Measurements from ENCODE around the gene KIFC1. TPM values are rescaled to one million over a fixed set of nuclear protein-coding genes. Genes with fewer than 3 reads are reported as not detected.
A peak's percentile ranks its signal among the peaks of the same experiment; 100 is the strongest.

Gene KIFC1
- total and polyA plus RNA-seq, 9 of the 15 experiments (the other 6 are each of a cell fraction or from before 2014, with no cell fraction given) = 1.3 to 95.2 (median 76.9) TPM

DNA sequence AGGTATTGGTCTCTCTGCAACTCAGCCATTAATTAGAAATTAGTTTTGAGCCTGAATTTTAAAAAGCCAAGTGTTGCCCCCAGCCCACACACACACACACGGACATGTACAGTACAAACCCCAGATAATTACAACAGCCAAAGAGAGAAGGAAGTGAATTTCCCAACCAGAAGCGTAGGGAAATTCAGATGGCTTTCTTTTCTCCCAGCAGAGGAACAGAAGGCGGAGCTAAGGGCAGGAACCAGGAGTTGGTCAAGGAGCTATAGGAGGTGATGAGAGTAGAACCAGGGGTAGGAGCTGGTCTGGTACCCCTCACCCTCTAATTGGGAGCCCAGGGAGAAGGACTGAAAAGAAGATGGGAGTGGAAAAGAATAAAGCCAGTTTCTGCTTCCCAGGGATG is 58.8 kb downstream of the KIFC1 start:
- no peaks in the 10 kb centered on the region for H3K27me3 ChIP-seq (ENCODE audit: control insufficient read depth in 2 of 2, insufficient read depth in 2 of 2, low read length in 2 of 2)
- 61% methylated on average over 3 of the region's 3 CpGs for WGBS (ENCODE audit: insufficient coverage, low coverage, missing lambda C conversion rate)
- no TSS peak for BruUV-seq (replicated peaks)
- TF ChIP-seq, protein P1, sequence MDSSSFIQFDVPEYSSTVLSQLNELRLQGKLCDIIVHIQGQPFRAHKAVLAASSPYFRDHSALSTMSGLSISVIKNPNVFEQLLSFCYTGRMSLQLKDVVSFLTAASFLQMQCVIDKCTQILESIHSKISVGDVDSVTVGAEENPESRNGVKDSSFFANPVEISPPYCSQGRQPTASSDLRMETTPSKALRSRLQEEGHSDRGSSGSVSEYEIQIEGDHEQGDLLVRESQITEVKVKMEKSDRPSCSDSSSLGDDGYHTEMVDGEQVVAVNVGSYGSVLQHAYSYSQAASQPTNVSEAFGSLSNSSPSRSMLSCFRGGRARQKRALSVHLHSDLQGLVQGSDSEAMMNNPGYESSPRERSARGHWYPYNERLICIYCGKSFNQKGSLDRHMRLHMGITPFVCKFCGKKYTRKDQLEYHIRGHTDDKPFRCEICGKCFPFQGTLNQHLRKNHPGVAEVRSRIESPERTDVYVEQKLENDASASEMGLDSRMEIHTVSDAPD (CRISPR knock-in tag; IDR thresholded peaks at IDR 0.05) = no peak
- TF ChIP-seq STAT5B (CRISPR knock-in tag; IDR thresholded peaks at IDR 0.05) (no peak), SIN3A (IDR thresholded peaks at IDR 0.05; ENCODE audit: borderline replicate concordance in 2 of 2, control insufficient read depth in 1 of 2, low read depth in 2 of 2, low read length in 2 of 2) (no peak), SIRT6 (IDR thresholded peaks at IDR 0.05; ENCODE audit: low read depth, low read length) (no peak), ZNF699 (CRISPR knock-in tag; IDR thresholded peaks at IDR 0.05; ENCODE audit: insufficient replicate concordance) (no peak), NFIX (CRISPR knock-in tag; IDR thresholded peaks at IDR 0.05; ENCODE audit: low read depth) (no peak), KAT8 (IDR thresholded peaks at IDR 0.05; ENCODE audit: low read depth) (no peak), ZNF696 (CRISPR knock-in tag; conservative IDR thresholded peaks at IDR 0.05) (no peak), HNRNPH1 (optimal IDR thresholded peaks at IDR 0.05; ENCODE audit: low read depth, low read length) (no peak), ZNF121 (CRISPR knock-in tag; conservative IDR thresholded peaks at IDR 0.05) (no peak), PRMT5 (CRISPR knock-in tag; IDR thresholded peaks at IDR 0.05) (no peak), TAF9B (IDR thresholded peaks at IDR 0.05; ENCODE audit: partially characterized antibody) (no peak), RBM39 (optimal IDR thresholded peaks at IDR 0.05; ENCODE audit: low read depth, low read length) (no peak), ZNF57 (CRISPR knock-in tag; IDR thresholded peaks at IDR 0.05) (no peak), TEAD4 (IDR thresholded peaks at IDR 0.05; ENCODE audit: low read length) (no peak), TEAD4 (CRISPR knock-in tag; IDR thresholded peaks at IDR 0.05; ENCODE audit: borderline replicate concordance) (no peak), LCOR (CRISPR knock-in tag; IDR thresholded peaks at IDR 0.05) (no peak)
- TF ChIP-seq, protein P2, sequence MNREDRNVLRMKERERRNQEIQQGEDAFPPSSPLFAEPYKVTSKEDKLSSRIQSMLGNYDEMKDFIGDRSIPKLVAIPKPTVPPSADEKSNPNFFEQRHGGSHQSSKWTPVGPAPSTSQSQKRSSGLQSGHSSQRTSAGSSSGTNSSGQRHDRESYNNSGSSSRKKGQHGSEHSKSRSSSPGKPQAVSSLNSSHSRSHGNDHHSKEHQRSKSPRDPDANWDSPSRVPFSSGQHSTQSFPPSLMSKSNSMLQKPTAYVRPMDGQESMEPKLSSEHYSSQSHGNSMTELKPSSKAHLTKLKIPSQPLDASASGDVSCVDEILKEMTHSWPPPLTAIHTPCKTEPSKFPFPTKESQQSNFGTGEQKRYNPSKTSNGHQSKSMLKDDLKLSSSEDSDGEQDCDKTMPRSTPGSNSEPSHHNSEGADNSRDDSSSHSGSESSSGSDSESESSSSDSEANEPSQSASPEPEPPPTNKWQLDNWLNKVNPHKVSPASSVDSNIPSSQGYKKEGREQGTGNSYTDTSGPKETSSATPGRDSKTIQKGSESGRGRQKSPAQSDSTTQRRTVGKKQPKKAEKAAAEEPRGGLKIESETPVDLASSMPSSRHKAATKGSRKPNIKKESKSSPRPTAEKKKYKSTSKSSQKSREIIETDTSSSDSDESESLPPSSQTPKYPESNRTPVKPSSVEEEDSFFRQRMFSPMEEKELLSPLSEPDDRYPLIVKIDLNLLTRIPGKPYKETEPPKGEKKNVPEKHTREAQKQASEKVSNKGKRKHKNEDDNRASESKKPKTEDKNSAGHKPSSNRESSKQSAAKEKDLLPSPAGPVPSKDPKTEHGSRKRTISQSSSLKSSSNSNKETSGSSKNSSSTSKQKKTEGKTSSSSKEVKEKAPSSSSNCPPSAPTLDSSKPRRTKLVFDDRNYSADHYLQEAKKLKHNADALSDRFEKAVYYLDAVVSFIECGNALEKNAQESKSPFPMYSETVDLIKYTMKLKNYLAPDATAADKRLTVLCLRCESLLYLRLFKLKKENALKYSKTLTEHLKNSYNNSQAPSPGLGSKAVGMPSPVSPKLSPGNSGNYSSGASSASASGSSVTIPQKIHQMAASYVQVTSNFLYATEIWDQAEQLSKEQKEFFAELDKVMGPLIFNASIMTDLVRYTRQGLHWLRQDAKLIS (CRISPR knock-in tag; IDR thresholded peaks at IDR 0.05) = no peak
- TF ChIP-seq, protein P3, sequence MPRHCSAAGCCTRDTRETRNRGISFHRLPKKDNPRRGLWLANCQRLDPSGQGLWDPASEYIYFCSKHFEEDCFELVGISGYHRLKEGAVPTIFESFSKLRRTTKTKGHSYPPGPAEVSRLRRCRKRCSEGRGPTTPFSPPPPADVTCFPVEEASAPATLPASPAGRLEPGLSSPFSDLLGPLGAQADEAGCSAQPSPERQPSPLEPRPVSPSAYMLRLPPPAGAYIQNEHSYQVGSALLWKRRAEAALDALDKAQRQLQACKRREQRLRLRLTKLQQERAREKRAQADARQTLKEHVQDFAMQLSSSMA (CRISPR knock-in tag; IDR thresholded peaks at IDR 0.05) = no peak

More for the DNA sequence above, 58.8 kb downstream of the KIFC1 start:
- peaks cover 5 to 11% of the 10 kb centered on the region in 2 experiments; a peak in 3 of 5 replicates for H3K4me1 ChIP-seq (replicated peaks in 1 of 2; ENCODE audit: control insufficient read depth in 2 of 2, insufficient read depth in 2 of 2, low read length in 2 of 2)
- H3K36me3 ChIP-seq (ENCODE audit: control insufficient read depth, insufficient read depth, low read length) = peaks cover 50% of the 10 kb centered on the region; the same call in 2 of the 3 replicates
- no peaks in the 10 kb centered on the region for H4K20me1 ChIP-seq (replicated peaks; ENCODE audit: control insufficient read depth, insufficient read depth, low read length)
- no peak overlapping the region for H2AFZ ChIP-seq (ENCODE audit: low read depth, low read length)
- H3K9me3 ChIP-seq (replicated peaks; ENCODE audit: control insufficient read depth, insufficient read depth, low read depth, low read length) = no peaks in the 10 kb centered on the region
- ATAC-seq = no peak
- in situ Hi-C loops (cut with MboI) (no loop called here), intact Hi-C loops (cut with micrococcal nuclease) (no loop called here)
- H3K9me1 ChIP-seq (ENCODE audit: control insufficient read depth, insufficient read depth, low read length) = no peaks in the 10 kb centered on the region
- no peak overlapping the region for H3K27ac ChIP-seq (ENCODE audit: extremely low read depth, low read depth, low read length)
- H3K4me2 ChIP-seq (ENCODE audit: insufficient read depth, low read length) = no peak overlapping the region
- DNase-seq (ENCODE audit: extremely low read depth in 1 of 4, low spot score in 3 of 4) = no peak
- POLR2A ChIA-PET = interaction anchor here (0.6 to 4.0 kb wide), 5 partner anchors 8 to 129 kb away, joined by 3 to 30 read pairs (median 4); no protein-coding TSS in a partner anchor
- CTCF ChIA-PET (ENCODE audit: low intra/inter-chr PET ratio) = no interaction called here
- no peak for FAIRE-seq
- no peak overlapping the region for H3K4me3 ChIP-seq
- H3K79me2 ChIP-seq (ENCODE audit: control insufficient read depth, insufficient read depth, low read length) = peaks cover 27% of the 10 kb centered on the region
- peak overlapping the region in 1 of 2 experiments; percentile 32; a peak in 1 of 4 replicates for H3K9ac ChIP-seq (ENCODE audit: insufficient read depth in 1 of 2, low read depth in 2 of 2, low read length in 2 of 2)
